Measurements from ENCODE around the gene INPP4A. TPM values are rescaled to one million over a fixed set of nuclear protein-coding genes. Genes with fewer than 3 reads are reported as not detected.
"Not testable (repeated sequence)": the region's sequence is repeated elsewhere in the genome, so short reads cannot be mapped to it uniquely, and the experiment has no call there.

INPP4A gene
- polyA plus RNA-seq, 1 donor from 2014 or later = 51.4 TPM

DNA sequence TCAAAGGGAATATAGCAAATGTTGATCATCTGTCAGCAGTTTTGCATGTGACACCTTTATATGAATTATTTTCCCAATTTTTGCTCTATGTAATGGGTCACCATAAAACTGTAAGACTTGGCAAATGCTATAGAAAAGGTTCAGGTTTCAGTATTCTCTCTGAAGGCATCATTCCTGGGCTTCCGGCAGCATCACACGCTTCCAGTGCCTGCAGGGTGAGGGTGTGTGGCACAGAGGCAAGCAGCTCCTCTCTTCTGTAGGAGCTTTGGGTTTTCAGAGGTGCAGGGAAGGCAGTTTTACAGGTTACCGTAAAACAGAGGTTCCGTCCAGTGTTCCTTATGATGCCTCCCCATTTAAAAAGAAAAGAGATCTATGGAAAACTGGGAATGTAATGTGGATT, 144.8 kb downstream of the INPP4A start:
- no peak overlapping the region for H3K4me2 ChIP-seq (ENCODE audit: low read length)
- H3K79me2 ChIP-seq (replicated peaks; ENCODE audit: insufficient read depth, low read length) = no peaks in the 10 kb centered on the region
- H4K20me1 ChIP-seq (ENCODE audit: insufficient read depth) = no peaks in the 10 kb centered on the region
- no peak overlapping the region for H3K9ac ChIP-seq (ENCODE audit: low read length)
- H3K27me3 ChIP-seq (ENCODE audit: insufficient read depth, low read depth, low read length) = no peaks in the 10 kb centered on the region
- H2AFZ ChIP-seq (ENCODE audit: low read depth, low read length) = no peak overlapping the region
- no peak overlapping the region for H3K4me3 ChIP-seq (ENCODE audit: low read length)
- no peak overlapping the region for H3K27ac ChIP-seq (ENCODE audit: low read length)
- TF ChIP-seq EP300 (conservative IDR thresholded peaks at IDR 0.05; ENCODE audit: poor library complexity, severe bottlenecking) (no peak), SMC3 (conservative IDR thresholded peaks at IDR 0.05; ENCODE audit: poor library complexity) (no peak), EZH2 (IDR thresholded peaks at IDR 0.05; ENCODE audit: borderline replicate concordance, insufficient read depth, low read length, poor library complexity, severe bottlenecking) (no peak), TAF1 (IDR thresholded peaks at IDR 0.05; ENCODE audit: low read depth) (no peak), MXI1 (conservative IDR thresholded peaks at IDR 0.05; ENCODE audit: poor library complexity, severe bottlenecking) (no peak), POLR2AphosphoS5 (IDR thresholded peaks at IDR 0.05) (no peak), RAD21 (conservative IDR thresholded peaks at IDR 0.05) (no peak)
- TF ChIP-seq, protein P1, sequence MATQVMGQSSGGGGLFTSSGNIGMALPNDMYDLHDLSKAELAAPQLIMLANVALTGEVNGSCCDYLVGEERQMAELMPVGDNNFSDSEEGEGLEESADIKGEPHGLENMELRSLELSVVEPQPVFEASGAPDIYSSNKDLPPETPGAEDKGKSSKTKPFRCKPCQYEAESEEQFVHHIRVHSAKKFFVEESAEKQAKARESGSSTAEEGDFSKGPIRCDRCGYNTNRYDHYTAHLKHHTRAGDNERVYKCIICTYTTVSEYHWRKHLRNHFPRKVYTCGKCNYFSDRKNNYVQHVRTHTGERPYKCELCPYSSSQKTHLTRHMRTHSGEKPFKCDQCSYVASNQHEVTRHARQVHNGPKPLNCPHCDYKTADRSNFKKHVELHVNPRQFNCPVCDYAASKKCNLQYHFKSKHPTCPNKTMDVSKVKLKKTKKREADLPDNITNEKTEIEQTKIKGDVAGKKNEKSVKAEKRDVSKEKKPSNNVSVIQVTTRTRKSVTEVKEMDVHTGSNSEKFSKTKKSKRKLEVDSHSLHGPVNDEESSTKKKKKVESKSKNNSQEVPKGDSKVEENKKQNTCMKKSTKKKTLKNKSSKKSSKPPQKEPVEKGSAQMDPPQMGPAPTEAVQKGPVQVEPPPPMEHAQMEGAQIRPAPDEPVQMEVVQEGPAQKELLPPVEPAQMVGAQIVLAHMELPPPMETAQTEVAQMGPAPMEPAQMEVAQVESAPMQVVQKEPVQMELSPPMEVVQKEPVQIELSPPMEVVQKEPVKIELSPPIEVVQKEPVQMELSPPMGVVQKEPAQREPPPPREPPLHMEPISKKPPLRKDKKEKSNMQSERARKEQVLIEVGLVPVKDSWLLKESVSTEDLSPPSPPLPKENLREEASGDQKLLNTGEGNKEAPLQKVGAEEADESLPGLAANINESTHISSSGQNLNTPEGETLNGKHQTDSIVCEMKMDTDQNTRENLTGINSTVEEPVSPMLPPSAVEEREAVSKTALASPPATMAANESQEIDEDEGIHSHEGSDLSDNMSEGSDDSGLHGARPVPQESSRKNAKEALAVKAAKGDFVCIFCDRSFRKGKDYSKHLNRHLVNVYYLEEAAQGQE (IDR thresholded peaks at IDR 0.05; ENCODE audit: borderline replicate concordance) = no peak
- TF ChIP-seq, protein P2, sequence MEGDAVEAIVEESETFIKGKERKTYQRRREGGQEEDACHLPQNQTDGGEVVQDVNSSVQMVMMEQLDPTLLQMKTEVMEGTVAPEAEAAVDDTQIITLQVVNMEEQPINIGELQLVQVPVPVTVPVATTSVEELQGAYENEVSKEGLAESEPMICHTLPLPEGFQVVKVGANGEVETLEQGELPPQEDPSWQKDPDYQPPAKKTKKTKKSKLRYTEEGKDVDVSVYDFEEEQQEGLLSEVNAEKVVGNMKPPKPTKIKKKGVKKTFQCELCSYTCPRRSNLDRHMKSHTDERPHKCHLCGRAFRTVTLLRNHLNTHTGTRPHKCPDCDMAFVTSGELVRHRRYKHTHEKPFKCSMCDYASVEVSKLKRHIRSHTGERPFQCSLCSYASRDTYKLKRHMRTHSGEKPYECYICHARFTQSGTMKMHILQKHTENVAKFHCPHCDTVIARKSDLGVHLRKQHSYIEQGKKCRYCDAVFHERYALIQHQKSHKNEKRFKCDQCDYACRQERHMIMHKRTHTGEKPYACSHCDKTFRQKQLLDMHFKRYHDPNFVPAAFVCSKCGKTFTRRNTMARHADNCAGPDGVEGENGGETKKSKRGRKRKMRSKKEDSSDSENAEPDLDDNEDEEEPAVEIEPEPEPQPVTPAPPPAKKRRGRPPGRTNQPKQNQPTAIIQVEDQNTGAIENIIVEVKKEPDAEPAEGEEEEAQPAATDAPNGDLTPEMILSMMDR (IDR thresholded peaks at IDR 0.05; ENCODE audit: poor library complexity, severe bottlenecking) = no peak
- no peaks in the 10 kb centered on the region for H3F3A ChIP-seq (ENCODE audit: insufficient read depth, low read length, poor library complexity, severe bottlenecking)
- no peaks in the 10 kb centered on the region for H3K36me3 ChIP-seq (ENCODE audit: insufficient read depth, low read length)
- no peaks in the 10 kb centered on the region for H3K9me3 ChIP-seq (ENCODE audit: low read length)
- H3K9me2 ChIP-seq (ENCODE audit: insufficient read depth, low read length) = no peaks in the 10 kb centered on the region

DNA sequence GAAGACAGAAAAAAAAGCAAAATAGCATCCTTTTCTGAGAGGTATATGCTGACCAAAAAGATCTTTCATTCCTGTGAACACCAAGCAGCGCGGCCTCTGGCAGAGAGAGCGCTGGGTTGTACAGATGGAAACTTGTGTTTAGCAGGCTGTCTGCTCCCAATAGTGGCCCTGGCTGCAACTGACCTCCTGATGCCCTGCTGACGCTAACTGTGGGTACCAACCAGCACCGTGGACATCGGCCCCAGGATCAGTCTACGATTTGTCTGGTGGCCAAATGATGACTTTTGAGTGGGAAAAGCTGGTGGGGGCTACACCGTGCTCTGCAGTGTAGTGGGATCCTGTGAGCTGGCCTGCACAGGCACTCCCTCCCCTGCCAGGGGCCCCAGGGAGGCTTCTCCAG, 147.9 kb downstream of the INPP4A start:
- H4K20me1 ChIP-seq (ENCODE audit: insufficient read depth) = no peaks in the 10 kb centered on the region
- no peaks in the 10 kb centered on the region for H3K27me3 ChIP-seq (ENCODE audit: insufficient read depth, low read depth, low read length)
- no peak overlapping the region for H3K9ac ChIP-seq (ENCODE audit: low read length)
- no peak overlapping the region for H3K4me3 ChIP-seq (ENCODE audit: low read length)
- no peak for TF ChIP-seq POLR2AphosphoS5 (IDR thresholded peaks at IDR 0.05)
- no peak for TF ChIP-seq EP300 (conservative IDR thresholded peaks at IDR 0.05; ENCODE audit: poor library complexity, severe bottlenecking)
- TF ChIP-seq MXI1 (conservative IDR thresholded peaks at IDR 0.05; ENCODE audit: poor library complexity, severe bottlenecking) = no peak
- TF ChIP-seq SMC3 (conservative IDR thresholded peaks at IDR 0.05; ENCODE audit: poor library complexity) = no peak
- TF ChIP-seq EZH2 (IDR thresholded peaks at IDR 0.05; ENCODE audit: borderline replicate concordance, insufficient read depth, low read length, poor library complexity, severe bottlenecking) = no peak
- TF ChIP-seq TAF1 (IDR thresholded peaks at IDR 0.05; ENCODE audit: low read depth) = no peak
- TF ChIP-seq, protein P1 (IDR thresholded peaks at IDR 0.05; ENCODE audit: borderline replicate concordance) = no peak
- TF ChIP-seq RAD21 (conservative IDR thresholded peaks at IDR 0.05) = no peak
- TF ChIP-seq, protein P2 (IDR thresholded peaks at IDR 0.05; ENCODE audit: poor library complexity, severe bottlenecking) = no peak
- H3K36me3 ChIP-seq (ENCODE audit: insufficient read depth, low read length) = peaks cover 2% of the 10 kb centered on the region
- no peaks in the 10 kb centered on the region for H3K9me3 ChIP-seq (ENCODE audit: low read length)
- no peaks in the 10 kb centered on the region for H3K79me2 ChIP-seq (replicated peaks; ENCODE audit: insufficient read depth, low read length)
- no peak overlapping the region for H3K27ac ChIP-seq (ENCODE audit: low read length)
- H3K9me2 ChIP-seq (ENCODE audit: insufficient read depth, low read length) = no peaks in the 10 kb centered on the region
- no peaks in the 10 kb centered on the region for H3F3A ChIP-seq (ENCODE audit: insufficient read depth, low read length, poor library complexity, severe bottlenecking)
- no peak overlapping the region for H2AFZ ChIP-seq (ENCODE audit: low read depth, low read length)
- H3K4me2 ChIP-seq (ENCODE audit: low read length) = no peak overlapping the region

DNA sequence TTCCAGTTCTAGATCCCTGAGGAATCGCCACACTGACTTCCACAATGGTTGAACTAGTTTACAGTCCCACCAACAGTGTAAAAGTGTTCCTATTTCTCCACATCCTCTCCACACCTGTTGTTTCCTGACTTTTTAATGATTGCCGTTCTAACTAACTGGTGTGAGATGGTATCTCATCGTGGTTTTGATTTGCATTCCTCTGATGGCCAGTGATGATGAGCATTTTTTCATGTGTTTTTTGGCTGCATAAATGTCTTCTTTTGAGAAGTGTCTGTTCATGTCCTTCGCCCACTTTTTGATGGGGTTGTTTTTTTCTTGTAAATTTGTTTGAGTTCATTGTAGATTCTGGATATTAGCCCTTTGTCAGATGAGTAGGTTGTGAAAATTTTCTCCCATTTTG, 150.0 kb downstream of the INPP4A start:
- H3K36me3 ChIP-seq (ENCODE audit: insufficient read depth, low read length); H3K9me3 ChIP-seq (ENCODE audit: low read length); H3K4me2 ChIP-seq (ENCODE audit: low read length): not testable (repeated sequence)

More for the DNA sequence above, 150.0 kb downstream of the INPP4A start:
- not testable (repeated sequence) for H3K27ac ChIP-seq (ENCODE audit: low read length); H3K9me2 ChIP-seq (ENCODE audit: insufficient read depth, low read length); H3K79me2 ChIP-seq (replicated peaks; ENCODE audit: insufficient read depth, low read length); H4K20me1 ChIP-seq (ENCODE audit: insufficient read depth); H3K27me3 ChIP-seq (ENCODE audit: insufficient read depth, low read depth, low read length); H3F3A ChIP-seq (ENCODE audit: insufficient read depth, low read length, poor library complexity, severe bottlenecking); H3K4me3 ChIP-seq (ENCODE audit: low read length); H3K9ac ChIP-seq (ENCODE audit: low read length); H2AFZ ChIP-seq (ENCODE audit: low read depth, low read length)
